ENCODE results near the gene LIME1. TPM values are rescaled to one million over a fixed set of nuclear protein-coding genes. Genes with fewer than 3 reads are reported as not detected.
A peak's percentile ranks its signal among the peaks of the same experiment; 100 is the strongest.

Gene LIME1
- polyA plus RNA-seq, 2 of the 4 experiments (the other 2 are of a cell fraction): 2.5 to 6.5 TPM

GRCh38 chr20:63697868-63698545 lies 38.5 kb upstream of the LIME1 start:
- H3K9me3 ChIP-seq: no peaks in the 10 kb centered on the region
- ATAC-seq (no peak), FAIRE-seq (no peak), DNase-seq (ENCODE audit: low read depth in 1 of 2, low spot score in 1 of 2) (no peak)
- peaks cover 33% of the 10 kb centered on the region for H3K4me1 ChIP-seq
- H3K4me3 ChIP-seq: no peak overlapping the region
- H3K27ac ChIP-seq: peak overlapping the region; percentile 88 to 94
- H3K4me2 ChIP-seq: peak overlapping the region; percentile 82
- TF ChIP-seq ATOH8 (CRISPR knock-in tag; IDR thresholded peaks at IDR 0.05; ENCODE audit: low read depth): no peak
- peak; percentile 49; the same call in 1 of the 2 replicates for TF ChIP-seq POLR2AphosphoS2 (conservative IDR thresholded peaks at IDR 0.05; ENCODE audit: low read length)
- WGBS (ENCODE audit: missing lambda C conversion rate): 94% methylated on average over 33 of the region's 40 CpGs
- POLR2A ChIA-PET: interaction anchor here (1.2 to 3.0 kb wide), 3 partner anchors 10 to 43 kb away, joined by 3 to 38 read pairs (median 9); partner anchors contain the start of genes ARFRP1 and ZGPAT
- CTCF ChIA-PET: interaction anchor here (0.8 to 2.4 kb wide), 7 partner anchors 8 to 276 kb away, joined by 3 to 6 read pairs (median 4); partner anchors contain the start of genes ARFRP1, PTK6, SLC2A4RG and ZGPAT

- POLR2A ChIA-PET: interaction anchor here (0.7 to 3.0 kb wide), 6 partner anchors 9 to 166 kb away, joined by 3 to 38 read pairs (median 4); partner anchors contain the start of genes ARFRP1, TPD52L2 and ZGPAT
- peak; percentile 74 for ATAC-seq
- peaks cover 33% of the 10 kb centered on the region for H3K4me1 ChIP-seq
Observed at GRCh38 chr20:63698739-63699465, 37.6 kb upstream of the LIME1 start.

More at GRCh38 chr20:63698739-63699465, 37.6 kb upstream of the LIME1 start:
- Histone ChIP-seq H3K9me3 (no peaks in the 10 kb centered on the region), H3K27ac (peak overlapping the region; percentile 88 to 94), H3K4me2 (peak overlapping the region; percentile 82), H3K4me3 (0 out of 3 replicates have a peak overlapping the region, but pooled peaks have one; percentile 6)
- WGBS (ENCODE audit: missing lambda C conversion rate): 3% methylated on average over 5 of the region's 19 CpGs
- CTCF ChIA-PET: interaction anchor here (0.8 to 2.4 kb wide), 8 partner anchors 9 to 275 kb away, joined by 3 to 6 read pairs (median 3); partner anchors contain the start of genes ARFRP1, LIME1, PTK6 and SLC2A4RG
- DNase-seq (ENCODE audit: low read depth in 1 of 2, low spot score in 1 of 2): peak; percentile 83
- no peak for TF ChIP-seq KDM5A (IDR thresholded peaks at IDR 0.05)
- TF ChIP-seq PBX3 (IDR thresholded peaks at IDR 0.05): 0 out of 2 replicates have a peak, but pooled peaks have one; percentile 38
- no peak for TF ChIP-seq RARB (CRISPR knock-in tag; IDR thresholded peaks at IDR 0.05)
- TF ChIP-seq MAX (IDR thresholded peaks at IDR 0.05): peak; percentile 55
- TF ChIP-seq JUN (IDR thresholded peaks at IDR 0.05): peak in 1 of 2 experiments; percentile 70; a peak in 2 of 5 replicates
- TF ChIP-seq JUNB (IDR thresholded peaks at IDR 0.05): peak; percentile 49; the same call in 1 of the 2 replicates
- no peak for TF ChIP-seq USF2 (IDR thresholded peaks at IDR 0.05)
- peak; percentile 31; the same call in 1 of the 2 replicates for TF ChIP-seq E2F6 (IDR thresholded peaks at IDR 0.05; ENCODE audit: borderline replicate concordance, low read depth)
- TF ChIP-seq FOSL2 (IDR thresholded peaks at IDR 0.05): peak; percentile 70
- peak; percentile 97 for TF ChIP-seq FOSL2 (CRISPR knock-in tag; IDR thresholded peaks at IDR 0.05)
- no peak for TF ChIP-seq CBX8 (IDR thresholded peaks at IDR 0.05)
- no peak for TF ChIP-seq HES2 (IDR thresholded peaks at IDR 0.05)
- peak; percentile 38 for TF ChIP-seq CHD2 (IDR thresholded peaks at IDR 0.05; ENCODE audit: low read length, partially characterized antibody)
- peak; percentile 36; the same call in 1 of the 2 replicates for TF ChIP-seq GATA3 (IDR thresholded peaks at IDR 0.05; ENCODE audit: borderline replicate concordance)
- peak; percentile 42; the same call in 1 of the 2 replicates for TF ChIP-seq HOXA7 (CRISPR knock-in tag; IDR thresholded peaks at IDR 0.05)
- TF ChIP-seq EP300 (IDR thresholded peaks at IDR 0.05): no peak
- no peak for TF ChIP-seq ZSCAN20 (CRISPR knock-in tag; IDR thresholded peaks at IDR 0.05)
- TF ChIP-seq MYC (IDR thresholded peaks at IDR 0.05; ENCODE audit: borderline replicate concordance, low read length): peak; percentile 46; the same call in 1 of the 2 replicates
- no peak for FAIRE-seq
